ENCODE results near the gene PRAF2.

PRAF2 gene

GRCh38 chrX:49073601-49074575, at the start of gene PRAF2:
Gene PRAF2, minus strand, starts transcription at chrX:49074002. Its CDS starts 15 bp downstream, at chrX:49073987.
- ATAC-seq = peak; percentile 96 to 99

- ATAC-seq = no peak
Measured at GRCh38 chrX:49122499-49122898, 48.7 kb upstream of the PRAF2 start.

GRCh38 chrX:49120091-49120490, 46.3 kb upstream of the PRAF2 start:
- no peak for ATAC-seq

GRCh38 chrX:49117581-49117980, 43.8 kb upstream of the PRAF2 start:
- ATAC-seq = no peak

GRCh38 chrX:49116716-49117115, 42.9 kb upstream of the PRAF2 start:
- ATAC-seq = no peak

- no peak for ATAC-seq
Measured at GRCh38 chrX:49116076-49116475, 42.3 kb upstream of the PRAF2 start.

GRCh38 chrX:49111791-49112190, 38.0 kb upstream of the PRAF2 start:
- no peak for ATAC-seq

GRCh38 chrX:49110417-49110816, 36.6 kb upstream of the PRAF2 start:
- no peak for ATAC-seq

- no peak for ATAC-seq
Measured at GRCh38 chrX:49108641-49109040, 34.8 kb upstream of the PRAF2 start.

GRCh38 chrX:49106930-49107329, 33.1 kb upstream of the PRAF2 start:
- ATAC-seq = no peak

GRCh38 chrX:49106296-49106695, 32.5 kb upstream of the PRAF2 start:
- ATAC-seq = no peak

- no peak for ATAC-seq
Measured at GRCh38 chrX:49103637-49104036, 29.8 kb upstream of the PRAF2 start.

GRCh38 chrX:49102190-49102589, 28.4 kb upstream of the PRAF2 start:
- no peak for ATAC-seq

GRCh38 chrX:49101629-49101984, 27.8 kb upstream of the PRAF2 start:
- ATAC-seq = no peak

- ATAC-seq = peak; percentile 97 to 98
Measured at GRCh38 chrX:49100704-49101628, 27.2 kb upstream of the PRAF2 start.

GRCh38 chrX:49096419-49096818, 22.6 kb upstream of the PRAF2 start:
- ATAC-seq = no peak

GRCh38 chrX:49089553-49089952, 15.8 kb upstream of the PRAF2 start:
- no peak for ATAC-seq

- no peak for ATAC-seq
Measured at GRCh38 chrX:49082271-49082871, 8.6 kb upstream of the PRAF2 start.

GRCh38 chrX:49079489-49080428, 6.0 kb upstream of the PRAF2 start, which contains the start of gene WDR45:
Gene WDR45, minus strand, starts transcription at chrX:49079887. Its CDS starts 1,792 bp downstream, at chrX:49078095.
- ATAC-seq = peak; percentile 80

- ATAC-seq = no peak
Measured at GRCh38 chrX:49077941-49078340, 4.1 kb upstream of the PRAF2 start.

- no peak for ATAC-seq
Measured at GRCh38 chrX:49075347-49075746, 1.5 kb upstream of the PRAF2 start.

GRCh38 chrX:49072712-49073095, 1.1 kb downstream of the PRAF2 start:
- ATAC-seq = no peak

All from activated CD4-positive, CD25-positive, alpha-beta regulatory T cell treated with anti-CD3 and anti-CD28 coated beads, Interleukin-2, amount 50 U/mL, for 24 hours (primary cell).